ENCODE data around the gene CPM. TPM values are rescaled to one million over a fixed set of nuclear protein-coding genes. Genes with fewer than 3 reads are reported as not detected.

The CPM gene
- total and polyA plus RNA-seq, 10 of the 15 experiments (the other 5 are each of a cell fraction or from before 2014, with no cell fraction given), result 0.06 to 1.7 (median 0.41) TPM

GRCh38 chr12:68950511-68950910 is 17.5 kb upstream of the CPM start:
- BruUV-seq (replicated peaks), result no TSS peak
- ChIA-PET POLR2A (no interaction called here), SMC1A (ENCODE audit: uncharacterized antibody, unreplicated experiment) (no interaction called here), RAD21 (ENCODE audit: unreplicated experiment) (no interaction called here), CTCF (interaction anchor here (1.5 kb wide), 1 partner anchor 121 kb away, joined by 3 read pairs; no protein-coding TSS in a partner anchor)
- in situ Hi-C loops (cut with MboI) (no loop called here), intact Hi-C loops (cut with micrococcal nuclease; ENCODE audit: unreplicated experiment) (no loop called here)
- TF ChIP-seq TCF7 (IDR thresholded peaks at IDR 0.05; ENCODE audit: borderline replicate concordance) (no peak), YY1 (IDR thresholded peaks at IDR 0.05; ENCODE audit: low read depth, low read length) (no peak), SMAD1 (IDR thresholded peaks at IDR 0.05; ENCODE audit: low read depth, partially characterized antibody) (no peak), HCFC1 (IDR thresholded peaks at IDR 0.05; ENCODE audit: low read length) (no peak), BHLHE40 (IDR thresholded peaks at IDR 0.05; ENCODE audit: borderline replicate concordance in 1 of 2, low read depth in 2 of 2, low read length in 1 of 2) (no peak)
- TF ChIP-seq, protein P1, sequence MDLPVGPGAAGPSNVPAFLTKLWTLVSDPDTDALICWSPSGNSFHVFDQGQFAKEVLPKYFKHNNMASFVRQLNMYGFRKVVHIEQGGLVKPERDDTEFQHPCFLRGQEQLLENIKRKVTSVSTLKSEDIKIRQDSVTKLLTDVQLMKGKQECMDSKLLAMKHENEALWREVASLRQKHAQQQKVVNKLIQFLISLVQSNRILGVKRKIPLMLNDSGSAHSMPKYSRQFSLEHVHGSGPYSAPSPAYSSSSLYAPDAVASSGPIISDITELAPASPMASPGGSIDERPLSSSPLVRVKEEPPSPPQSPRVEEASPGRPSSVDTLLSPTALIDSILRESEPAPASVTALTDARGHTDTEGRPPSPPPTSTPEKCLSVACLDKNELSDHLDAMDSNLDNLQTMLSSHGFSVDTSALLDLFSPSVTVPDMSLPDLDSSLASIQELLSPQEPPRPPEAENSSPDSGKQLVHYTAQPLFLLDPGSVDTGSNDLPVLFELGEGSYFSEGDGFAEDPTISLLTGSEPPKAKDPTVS (IDR thresholded peaks at IDR 0.05; ENCODE audit: low read depth, low read length), result no peak
- TF ChIP-seq, protein P2, sequence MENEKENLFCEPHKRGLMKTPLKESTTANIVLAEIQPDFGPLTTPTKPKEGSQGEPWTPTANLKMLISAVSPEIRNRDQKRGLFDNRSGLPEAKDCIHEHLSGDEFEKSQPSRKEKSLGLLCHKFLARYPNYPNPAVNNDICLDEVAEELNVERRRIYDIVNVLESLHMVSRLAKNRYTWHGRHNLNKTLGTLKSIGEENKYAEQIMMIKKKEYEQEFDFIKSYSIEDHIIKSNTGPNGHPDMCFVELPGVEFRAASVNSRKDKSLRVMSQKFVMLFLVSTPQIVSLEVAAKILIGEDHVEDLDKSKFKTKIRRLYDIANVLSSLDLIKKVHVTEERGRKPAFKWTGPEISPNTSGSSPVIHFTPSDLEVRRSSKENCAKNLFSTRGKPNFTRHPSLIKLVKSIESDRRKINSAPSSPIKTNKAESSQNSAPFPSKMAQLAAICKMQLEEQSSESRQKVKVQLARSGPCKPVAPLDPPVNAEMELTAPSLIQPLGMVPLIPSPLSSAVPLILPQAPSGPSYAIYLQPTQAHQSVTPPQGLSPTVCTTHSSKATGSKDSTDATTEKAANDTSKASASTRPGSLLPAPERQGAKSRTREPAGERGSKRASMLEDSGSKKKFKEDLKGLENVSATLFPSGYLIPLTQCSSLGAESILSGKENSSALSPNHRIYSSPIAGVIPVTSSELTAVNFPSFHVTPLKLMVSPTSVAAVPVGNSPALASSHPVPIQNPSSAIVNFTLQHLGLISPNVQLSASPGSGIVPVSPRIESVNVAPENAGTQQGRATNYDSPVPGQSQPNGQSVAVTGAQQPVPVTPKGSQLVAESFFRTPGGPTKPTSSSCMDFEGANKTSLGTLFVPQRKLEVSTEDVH (IDR thresholded peaks at IDR 0.05; ENCODE audit: low read depth, partially characterized antibody), result no peak
- ATAC-seq (no peak), FAIRE-seq (no peak), DNase-seq (ENCODE audit: low read depth, low spot score) (no peak)
- Histone ChIP-seq H3K9ac (ENCODE audit: control insufficient read depth, insufficient read depth, low read length) (no peak overlapping the region), H3K4me1 (ENCODE audit: control insufficient read depth, insufficient read depth, low read length) (no peaks in the 10 kb centered on the region), H3K36me3 (ENCODE audit: control insufficient read depth in 2 of 2, insufficient read depth in 2 of 2, low read length in 1 of 2) (no peaks in the 10 kb centered on the region), H3K27ac (ENCODE audit: control insufficient read depth, insufficient read depth) (no peak overlapping the region), H3K79me2 (ENCODE audit: control insufficient read depth, insufficient read depth, low read length) (no peaks in the 10 kb centered on the region), H3K4me2 (ENCODE audit: control insufficient read depth, insufficient read depth) (no peak overlapping the region), H3K27me3 (replicated peaks in 1 of 2; ENCODE audit: control insufficient read depth in 2 of 2, insufficient read depth in 2 of 2, low read length in 1 of 2) (no peaks in the 10 kb centered on the region; a peak in 1 of 4 replicates), H3K4me3 (no peak overlapping the region), H3K9me3 (replicated peaks; ENCODE audit: control insufficient read depth, insufficient read depth, low read length) (no peaks in the 10 kb centered on the region), H2AFZ (ENCODE audit: control insufficient read depth, low read depth, low read length) (no peak overlapping the region), H4K20me1 (ENCODE audit: control insufficient read depth, insufficient read depth) (no peaks in the 10 kb centered on the region)
- WGBS (ENCODE audit: insufficient coverage, insufficient replicate concordance, low lambda C conversion rate, missing lambda C conversion rate), result 73% methylated on average over 4 of the region's 4 CpGs

Measured in GM12878 (cell line).